NCI-H1930 (cell line): ENCODE data around the gene RGS3.
"Not testable (repeated sequence)": the region's sequence is repeated elsewhere in the genome, so short reads cannot be mapped to it uniquely, and the experiment has no call there.

Experiments
- DNase-seq, 2 experiments: peaks; one replicate each; lab custom pipeline; 2025; lab: John Stamatoyannopoulos, UW

The RGS3 gene

GRCh38 chr9:113488490-113488889, 25.0 kb downstream of the RGS3 start:
- DNase-seq, result no peak

DNA sequence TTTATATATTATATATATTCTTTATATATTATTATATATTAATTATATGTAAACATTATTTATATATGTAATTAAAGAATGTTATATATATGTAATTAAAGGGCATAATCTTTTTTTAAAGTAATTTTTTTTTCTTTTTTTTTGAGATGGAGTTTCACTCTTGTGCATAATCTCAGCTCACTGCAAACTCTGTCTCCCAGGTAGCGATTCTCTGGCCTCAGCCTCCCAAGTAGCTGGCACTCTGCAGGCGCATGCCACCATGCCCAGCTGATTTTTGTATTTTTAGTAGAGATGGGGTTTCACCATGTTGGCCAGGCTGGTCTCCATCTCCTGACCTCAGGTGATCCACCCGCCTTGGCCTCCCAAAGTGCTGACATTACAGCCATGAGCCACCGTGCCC, 27.6 kb downstream of the RGS3 start:
- DNase-seq, result not testable (repeated sequence)

DNA sequence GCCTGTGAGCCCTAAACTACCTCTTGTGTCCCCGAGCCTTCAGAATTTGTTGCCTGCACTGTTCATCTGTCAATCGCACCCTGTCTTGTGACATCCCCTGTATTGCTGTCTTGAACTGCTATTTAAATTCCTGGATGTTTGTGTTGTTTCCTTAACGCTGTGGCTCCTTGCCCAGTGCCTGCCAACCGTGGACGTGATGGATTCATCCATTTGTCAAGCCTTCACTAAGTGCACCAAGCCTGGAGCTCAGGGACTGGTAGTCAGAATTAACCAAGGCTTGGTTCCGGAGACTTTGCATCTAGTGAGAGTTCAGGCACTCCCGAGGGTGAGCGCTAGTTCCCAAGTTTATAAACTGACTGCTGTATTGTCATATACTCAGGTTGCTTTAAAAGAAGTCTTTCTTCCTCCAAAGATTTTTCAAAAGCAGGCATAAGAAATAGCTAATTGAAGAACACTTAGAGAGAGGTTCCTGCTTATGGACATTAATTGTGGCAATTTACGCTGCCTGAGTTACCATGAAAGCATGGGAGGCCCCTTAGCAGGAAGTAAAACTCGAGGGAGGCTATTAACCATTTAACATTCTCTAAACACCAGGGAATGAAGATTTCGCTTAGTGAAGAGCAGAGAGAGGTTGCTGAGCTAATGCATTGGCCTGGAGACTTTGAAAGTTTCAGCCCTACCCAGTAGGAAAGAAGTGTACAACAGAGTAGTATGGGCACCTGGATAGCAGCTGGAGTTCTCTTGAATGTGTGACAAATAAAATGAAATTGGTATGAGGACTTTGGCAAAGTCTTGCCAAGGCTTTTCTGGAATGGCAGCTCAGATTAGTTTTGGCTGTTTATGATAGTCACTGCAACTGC, 29.0 kb downstream of the RGS3 start:
- no peak for DNase-seq

DNA sequence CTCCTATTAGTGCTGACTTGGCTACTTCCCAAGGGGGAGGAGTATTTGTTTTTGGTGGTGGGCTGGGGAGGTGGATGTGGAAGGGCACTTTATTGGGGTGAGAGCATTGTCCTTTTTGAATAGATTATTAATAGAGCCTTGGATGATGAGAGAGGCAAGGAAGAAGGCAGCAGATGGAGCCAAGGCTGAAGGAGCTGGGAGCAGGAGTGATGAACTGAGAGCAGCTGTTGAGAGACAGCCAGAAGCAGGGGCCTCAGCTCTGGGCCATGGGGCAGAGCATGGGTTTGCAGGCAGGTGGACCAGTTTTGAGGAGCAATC, 29.6 kb downstream of the RGS3 start:
- DNase-seq, result no peak

DNA sequence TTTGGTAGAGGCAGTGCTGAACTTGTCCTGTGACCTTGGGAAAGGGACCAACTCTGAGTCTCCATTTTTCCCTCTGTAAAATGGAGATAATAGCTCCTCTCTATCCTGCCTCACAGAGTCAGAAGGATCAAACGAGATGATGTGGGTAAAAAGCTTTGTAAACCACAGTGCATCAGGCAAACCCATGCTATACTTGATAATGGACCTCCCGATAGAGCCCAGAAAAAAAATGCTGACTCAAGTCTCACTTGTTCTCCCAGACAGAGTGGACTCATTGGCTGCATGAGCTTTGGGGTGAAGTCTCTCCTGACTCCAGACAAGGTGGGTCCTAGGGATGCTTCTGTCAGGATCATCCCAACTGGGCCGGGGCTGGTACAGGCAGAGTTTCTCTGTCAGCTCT, 32.0 kb downstream of the RGS3 start:
- no peak for DNase-seq

DNA sequence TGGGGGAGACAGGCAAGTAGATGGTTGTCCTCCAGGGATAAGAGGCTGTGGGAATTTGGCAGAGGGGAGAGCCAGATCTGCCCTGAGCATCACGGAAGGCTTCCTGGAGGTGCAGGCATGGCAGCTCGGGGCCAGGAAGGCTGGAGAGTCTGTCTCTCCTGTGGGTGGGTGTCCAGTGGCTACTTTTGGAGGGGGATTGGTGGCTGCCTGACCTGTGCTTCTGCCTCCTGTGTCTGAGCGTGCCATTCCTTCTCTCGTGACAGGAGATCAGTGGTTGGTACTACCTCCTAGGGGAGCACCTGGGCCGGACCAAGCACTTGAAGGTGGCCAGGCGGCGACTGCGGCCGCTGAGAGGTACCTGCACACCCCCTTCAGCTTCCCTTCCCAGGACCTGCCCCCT, 33.5 kb downstream of the RGS3 start:
- DNase-seq, result no peak

DNA sequence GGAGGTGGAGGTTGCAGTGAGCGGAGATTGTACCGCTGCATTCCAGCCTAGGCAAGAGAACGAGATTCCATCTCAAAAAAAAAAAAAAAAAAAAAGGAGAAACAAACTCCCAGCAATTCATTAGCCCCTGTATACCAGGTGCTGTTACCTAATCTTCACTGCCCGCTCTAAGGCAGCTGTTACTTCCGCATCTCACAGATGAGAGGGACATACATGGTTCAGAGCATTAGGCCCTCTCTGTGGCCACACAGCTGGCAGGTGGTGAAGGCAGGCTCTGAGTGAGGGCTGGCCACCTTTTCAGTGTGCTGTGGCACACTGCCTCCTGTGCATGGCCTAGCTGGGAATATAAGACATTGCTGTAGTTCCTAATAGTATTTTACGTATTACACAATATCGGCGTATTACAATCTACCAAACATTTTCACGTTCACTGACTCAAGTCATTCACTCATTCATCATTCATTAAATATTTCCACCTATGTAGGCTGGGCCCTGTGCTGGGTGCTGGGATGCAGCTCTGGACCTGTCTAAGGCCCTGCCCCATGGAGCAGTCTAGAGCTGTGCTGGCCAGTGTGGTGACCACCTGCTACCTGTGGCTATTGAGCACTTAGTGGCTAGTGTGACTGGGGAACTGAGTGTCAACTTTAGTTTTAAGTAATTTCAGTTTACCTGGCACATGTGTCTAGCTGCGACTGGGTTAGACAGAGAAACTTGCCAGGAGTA, 35.8 kb downstream of the RGS3 start:
- DNase-seq, result no peak

DNA sequence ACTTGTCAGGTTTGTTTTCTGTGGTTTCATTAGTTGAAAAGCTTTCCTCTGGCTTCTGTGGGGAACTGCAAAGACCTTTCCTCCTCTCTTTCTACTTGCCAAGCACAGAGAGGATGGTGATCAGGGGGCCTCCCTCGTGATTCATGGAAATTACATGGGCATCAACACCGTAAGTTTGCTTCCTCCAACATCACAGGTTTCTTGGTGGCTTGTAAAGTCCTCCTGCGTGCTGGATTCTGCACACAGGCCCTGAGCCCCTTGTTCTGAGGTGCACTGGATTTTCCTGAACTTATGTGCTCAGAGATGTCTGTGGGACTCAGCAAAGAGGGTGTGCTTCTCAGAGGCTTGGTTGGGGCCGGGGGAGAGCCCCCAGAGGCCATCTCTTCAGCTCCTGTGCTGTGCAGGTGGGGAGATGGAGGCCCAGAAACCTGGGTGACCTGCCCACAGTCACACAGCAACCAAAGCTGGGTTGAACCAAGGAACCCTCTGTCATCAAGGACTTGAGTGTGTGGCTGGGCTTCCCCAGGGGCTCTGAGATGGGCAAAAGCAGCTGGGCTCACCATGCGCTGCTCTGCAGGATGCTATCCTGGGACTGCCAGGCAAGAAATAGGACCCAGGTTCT, 36.5 kb downstream of the RGS3 start:
- DNase-seq, result no peak

DNA sequence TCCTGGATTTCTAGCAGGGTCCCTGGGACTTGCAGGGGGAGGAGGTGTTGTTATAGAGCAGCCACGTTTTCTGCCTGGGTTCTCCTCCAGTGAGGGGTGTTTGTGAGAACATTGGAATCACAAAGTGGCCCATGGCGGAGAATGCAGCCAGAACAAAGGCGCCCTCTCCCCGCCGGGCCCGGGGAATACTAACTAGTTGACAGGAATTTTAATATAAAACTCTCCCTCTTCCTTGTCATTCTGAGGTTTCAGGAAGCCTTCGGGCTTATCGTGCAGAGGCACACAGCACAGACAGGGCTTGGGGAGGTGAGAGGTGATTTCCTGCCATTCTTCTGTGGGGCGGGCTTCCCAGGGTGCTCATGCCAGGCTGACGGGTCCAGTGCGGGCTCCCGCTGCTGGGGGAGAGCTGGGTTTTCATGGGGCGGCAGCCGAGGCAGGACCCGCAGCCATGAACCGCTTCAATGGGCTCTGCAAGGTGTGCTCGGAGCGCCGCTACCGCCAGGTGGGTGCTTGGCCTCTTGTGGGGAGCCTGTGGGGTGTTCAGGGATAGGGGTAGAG, 37.7 kb downstream of the RGS3 start:
- no peak for DNase-seq

DNA sequence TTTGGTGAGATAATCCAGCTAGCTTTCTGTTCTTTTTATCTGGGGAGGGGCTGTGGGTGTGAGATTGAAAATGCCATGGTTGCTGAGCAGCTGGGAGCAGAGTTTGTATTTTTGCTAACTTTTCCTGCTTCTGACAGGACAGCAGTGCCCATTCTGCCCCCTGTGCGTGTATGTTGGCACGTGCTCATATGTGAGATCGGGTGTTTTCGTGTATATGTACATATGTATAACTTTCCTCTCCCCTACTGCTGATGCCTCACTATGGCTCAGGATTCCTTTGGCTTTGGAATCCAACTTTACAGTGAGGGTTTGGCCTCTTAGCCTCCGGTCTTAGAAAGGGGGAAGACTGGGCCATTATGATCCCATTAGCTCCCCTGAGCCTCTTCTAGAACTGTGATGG, 38.3 kb downstream of the RGS3 start:
- DNase-seq, result no peak

- no peak for DNase-seq
Measured at GRCh38 chr9:113502427-113503034, 39.0 kb downstream of the RGS3 start.

DNA sequence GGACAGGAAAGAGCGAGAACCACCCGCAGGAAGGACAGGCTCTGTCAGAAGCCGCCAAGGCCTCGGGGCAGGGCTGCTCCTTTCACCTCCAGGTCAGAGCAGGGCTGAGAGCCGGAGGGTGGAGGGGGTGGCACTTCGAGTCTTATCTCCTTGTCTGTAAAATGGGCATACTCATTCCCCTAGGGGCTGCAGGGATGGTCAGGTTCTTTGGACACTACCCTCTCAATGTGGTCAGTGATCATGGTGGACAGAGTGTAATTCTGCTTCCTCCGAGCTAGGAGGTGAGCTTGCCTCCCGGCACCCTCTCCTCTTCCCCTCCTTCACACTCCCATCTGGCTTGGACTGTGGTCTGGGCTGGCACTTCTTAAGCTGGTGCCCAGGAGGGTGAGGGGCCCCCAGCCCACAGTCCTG, 39.6 kb downstream of the RGS3 start:
- no peak for DNase-seq

- DNase-seq, result no peak
Measured at GRCh38 chr9:113503613-113504211, 40.2 kb downstream of the RGS3 start.

GRCh38 chr9:113504725-113505590, 41.4 kb downstream of the RGS3 start:
- no peak for DNase-seq

DNA sequence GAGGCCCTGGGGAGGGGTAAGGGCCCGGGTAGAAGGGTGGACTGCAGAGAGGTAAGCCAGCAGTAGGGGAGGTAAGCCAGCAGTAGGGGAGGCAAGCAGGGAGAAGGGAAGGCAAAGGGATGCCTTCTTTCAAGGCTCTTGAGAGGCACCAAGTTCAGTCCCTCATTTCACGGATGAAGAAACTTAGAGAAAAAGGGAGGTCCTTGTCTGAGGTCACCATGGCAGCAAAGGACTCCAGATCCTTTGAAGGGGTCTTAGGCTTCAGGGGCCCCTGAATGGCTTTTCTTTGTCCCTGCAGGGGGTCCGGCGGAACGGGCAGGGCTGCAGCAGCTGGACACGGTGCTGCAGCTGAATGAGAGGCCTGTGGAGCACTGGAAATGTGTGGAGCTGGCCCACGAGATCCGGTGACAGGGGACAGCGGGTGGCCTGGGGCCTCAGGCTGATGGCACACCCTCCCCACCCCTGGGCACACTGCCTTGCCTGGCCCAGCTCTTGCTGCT, 42.6 kb downstream of the RGS3 start:
- DNase-seq, result no peak

DNA sequence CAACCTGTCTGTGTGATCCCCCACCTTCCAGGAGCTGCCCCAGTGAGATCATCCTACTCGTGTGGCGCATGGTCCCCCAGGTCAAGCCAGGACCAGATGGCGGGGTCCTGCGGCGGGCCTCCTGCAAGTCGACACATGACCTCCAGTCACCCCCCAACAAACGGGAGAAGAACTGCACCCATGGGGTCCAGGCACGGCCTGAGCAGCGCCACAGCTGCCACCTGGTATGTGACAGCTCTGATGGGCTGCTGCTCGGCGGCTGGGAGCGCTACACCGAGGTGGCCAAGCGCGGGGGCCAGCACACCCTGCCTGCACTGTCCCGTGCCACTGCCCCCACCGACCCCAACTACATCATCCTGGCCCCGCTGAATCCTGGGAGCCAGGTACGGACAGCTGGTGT, 43.7 kb downstream of the RGS3 start:
- DNase-seq, result no peak

DNA sequence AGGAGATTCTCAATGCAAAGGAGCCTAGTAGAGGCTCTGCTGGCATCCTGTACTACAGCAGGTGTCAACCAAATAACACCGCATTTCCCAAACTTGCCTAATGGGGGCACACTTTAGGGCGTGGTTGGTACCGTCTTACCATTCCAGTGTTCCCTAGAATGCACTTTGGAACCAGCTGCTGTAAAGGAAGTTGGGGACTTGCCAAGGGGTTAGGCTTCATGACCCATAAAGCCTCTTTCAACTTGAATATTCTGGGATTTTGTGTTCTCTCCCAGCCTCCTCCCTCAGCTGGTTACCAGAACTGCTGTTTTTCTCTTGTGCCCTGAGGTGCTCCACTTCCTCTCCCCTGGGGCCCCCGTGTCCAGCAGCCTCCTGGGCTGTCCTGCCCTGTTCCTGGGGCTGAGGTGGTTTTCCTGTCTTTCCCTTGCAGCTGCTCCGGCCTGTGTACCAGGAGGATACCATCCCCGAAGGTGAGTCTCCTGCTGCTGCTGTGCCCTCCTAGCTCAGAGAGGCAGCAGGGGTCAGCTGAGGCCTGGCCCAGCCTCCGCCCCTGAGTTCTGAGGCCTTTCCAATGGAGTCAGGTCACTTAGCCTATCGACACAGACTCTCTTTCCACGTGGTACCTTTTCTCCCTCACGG, 44.7 kb downstream of the RGS3 start:
- DNase-seq, result no peak

- no peak for DNase-seq
Measured at GRCh38 chr9:113509463-113509862, 45.9 kb downstream of the RGS3 start.

- DNase-seq, result no peak
Measured at GRCh38 chr9:113511047-113511521, 47.6 kb downstream of the RGS3 start.
